Osteocyte (in vitro differentiated cells): Measurements from ENCODE around the gene NKX6-2. TPM values are rescaled to one million over a fixed set of nuclear protein-coding genes. Genes with fewer than 3 reads are reported as not detected.

Source experiments
- DNase-seq: peaks from one replicate; pipeline ENCODE4 v3.0.0; 2021; ENCODE audit warnings: mixed read lengths; ENCODE audit not compliant: unreplicated experiment; ENCODE audit errors: extremely low spot score
- H3K27ac Mint-ChIP-seq: one replicate; pipeline ENCODE4 v1.8.0; 2021; ENCODE audit warnings: mild to moderate bottlenecking, mixed read lengths; ENCODE audit not compliant: unreplicated experiment
- H3K27me3 Mint-ChIP-seq: one replicate; pipeline ENCODE4 v1.8.0; 2021; ENCODE audit warnings: mixed read lengths; ENCODE audit not compliant: unreplicated experiment
- H3K36me3 Mint-ChIP-seq: one replicate; pipeline ENCODE4 v1.8.0; 2021; ENCODE audit warnings: mixed read lengths; ENCODE audit not compliant: unreplicated experiment
- H3K4me1 Mint-ChIP-seq: one replicate; pipeline ENCODE4 v1.8.0; 2021; ENCODE audit warnings: mixed read lengths; ENCODE audit not compliant: unreplicated experiment
- H3K4me3 Mint-ChIP-seq: one replicate; pipeline ENCODE4 v1.8.0; 2021; ENCODE audit warnings: mild to moderate bottlenecking, moderate library complexity, mixed read lengths; ENCODE audit not compliant: unreplicated experiment
- H3K9me3 Mint-ChIP-seq: one replicate; pipeline ENCODE4 v1.8.0; 2021; ENCODE audit warnings: mixed read lengths; ENCODE audit not compliant: unreplicated experiment
- CTCF ChIP-seq: fragments of 200-600 bp; sonication (generic); IDR thresholded peaks from 2 replicates; pipeline ENCODE4 v1.5.0; 2021; ENCODE audit warnings: antibody characterized with exemption, mild to moderate bottlenecking, moderate library complexity
- total RNA-seq: library from RNA; stranded (reverse); gene quantifications from 2 replicates; pipeline ENCODE4 v1.2.1, GENCODE V29; 2021

The NKX6-2 gene
- total RNA-seq, 1 donor from 2014 or later = not detected

DNA sequence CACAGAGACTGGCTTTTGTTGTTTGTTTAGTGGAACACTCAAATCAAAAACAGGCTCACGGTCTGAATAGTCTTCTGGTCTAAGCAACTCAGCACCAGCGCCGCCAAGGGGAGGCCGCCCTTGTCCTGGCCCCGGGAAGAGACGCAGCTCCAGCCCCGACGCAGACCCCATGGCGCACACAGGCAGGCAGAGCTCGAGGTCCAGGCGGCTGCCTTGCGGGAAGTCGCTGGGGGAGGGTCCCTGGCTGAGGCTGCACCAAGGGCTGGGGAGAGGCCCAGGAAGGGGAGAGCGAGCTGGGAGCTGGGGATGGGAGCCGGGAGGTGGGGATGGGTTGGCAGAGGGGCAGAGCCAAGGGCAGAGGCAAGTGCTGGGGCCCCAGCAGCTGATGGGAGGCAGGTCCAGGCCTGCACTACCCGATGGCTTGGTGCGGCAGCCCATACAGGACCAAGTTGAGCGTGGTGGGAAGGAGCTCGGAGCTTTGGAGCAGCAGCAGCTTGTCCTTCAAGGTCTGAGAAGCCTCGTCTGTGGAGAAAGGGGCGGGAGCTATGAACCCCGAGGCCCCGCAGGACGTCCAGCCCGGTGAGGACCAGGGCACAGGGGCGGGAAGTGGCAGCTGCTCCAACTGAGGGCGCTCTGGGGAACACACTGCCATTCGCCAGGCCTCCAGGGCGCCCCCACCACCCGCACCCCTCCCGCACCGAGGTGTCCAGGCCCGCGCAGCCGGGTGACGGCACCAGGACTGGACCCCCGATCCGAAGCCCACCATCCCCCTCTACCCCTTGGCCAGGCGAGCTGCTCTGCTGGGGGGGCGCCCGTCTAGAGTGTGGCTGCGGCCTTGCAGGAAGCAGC, 22.7 kb upstream of the NKX6-2 start:
- no peaks in the 10 kb centered on the region for H3K9me3 Mint-ChIP-seq
- H3K4me1 Mint-ChIP-seq = no peaks in the 10 kb centered on the region
- TF ChIP-seq CTCF = no peak
- H3K36me3 Mint-ChIP-seq = no peaks in the 10 kb centered on the region
- H3K4me3 Mint-ChIP-seq = no peak overlapping the region
- no peak overlapping the region for H3K27ac Mint-ChIP-seq
- H3K27me3 Mint-ChIP-seq = peaks cover 2% of the 10 kb centered on the region
- no peak for DNase-seq

- no peak for DNase-seq
- Mint-ChIP-seq H3K9me3 (no peaks in the 10 kb centered on the region), H3K27ac (no peak overlapping the region), H3K4me3 (no peak overlapping the region), H3K27me3 (peaks cover 2% of the 10 kb centered on the region), H3K4me1 (no peaks in the 10 kb centered on the region), H3K36me3 (no peaks in the 10 kb centered on the region)
- TF ChIP-seq CTCF = no peak
Observed at GRCh38 chr10:132807621-132808049, 21.7 kb upstream of the NKX6-2 start.

- Mint-ChIP-seq H3K9me3 (no peaks in the 10 kb centered on the region), H3K36me3 (no peaks in the 10 kb centered on the region), H3K27me3 (peaks cover 2% of the 10 kb centered on the region), H3K4me1 (no peaks in the 10 kb centered on the region), H3K4me3 (no peak overlapping the region), H3K27ac (no peak overlapping the region)
- DNase-seq = no peak
- TF ChIP-seq CTCF = no peak
Observed at GRCh38 chr10:132806561-132807003, 20.6 kb upstream of the NKX6-2 start.

GRCh38 chr10:132806110-132806509, 20.2 kb upstream of the NKX6-2 start:
- Mint-ChIP-seq H3K9me3 (no peaks in the 10 kb centered on the region), H3K27ac (no peak overlapping the region), H3K36me3 (no peaks in the 10 kb centered on the region), H3K4me3 (no peak overlapping the region), H3K27me3 (peaks cover 2% of the 10 kb centered on the region), H3K4me1 (no peaks in the 10 kb centered on the region)
- no peak for TF ChIP-seq CTCF
- DNase-seq = no peak

DNA sequence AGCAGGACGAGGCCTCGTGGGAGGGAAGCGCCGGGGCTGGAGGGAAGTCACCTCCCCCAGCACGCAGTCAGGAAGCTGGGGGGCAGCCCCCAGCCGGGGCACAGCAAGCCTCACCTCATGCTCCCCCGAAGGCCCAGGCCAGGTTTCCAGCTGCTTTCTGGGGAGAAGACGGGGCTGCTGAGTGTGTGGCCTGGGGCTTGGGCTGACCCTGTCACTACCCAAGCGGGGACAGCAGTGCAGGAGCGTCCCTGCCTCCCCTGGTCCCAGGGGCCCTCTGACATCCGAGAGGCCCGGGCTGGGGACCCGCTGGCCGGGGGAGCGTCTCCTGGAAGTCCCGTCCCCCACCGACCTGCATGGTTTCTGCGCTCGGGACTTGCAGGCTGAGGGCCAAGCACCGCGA, 19.7 kb upstream of the NKX6-2 start:
- no peak for DNase-seq
- Mint-ChIP-seq H3K27me3 (peaks cover 2% of the 10 kb centered on the region), H3K9me3 (no peaks in the 10 kb centered on the region), H3K4me3 (no peak overlapping the region), H3K4me1 (no peaks in the 10 kb centered on the region), H3K27ac (no peak overlapping the region), H3K36me3 (no peaks in the 10 kb centered on the region)
- TF ChIP-seq CTCF = no peak
